Upper lobe of right lung (tissue), 1 donor: ENCODE measurements around the gene ERG. TPM values are rescaled to one million over a fixed set of nuclear protein-coding genes. Genes with fewer than 3 reads are reported as not detected.

ENCODE experiments used
- ATAC-seq: fragments of 200-7000 bp; cut with Tn5 transposase; one replicate; pipeline ENCODE4 v1.9.1; 2020; ENCODE audit warnings: mild to moderate bottlenecking, moderate library complexity
- DNase-seq: peaks from one replicate; pipeline ENCODE4 v3.0.0-alpha.2; 2020
- H3K27ac ChIP-seq: fragments of 200-600 bp; one replicate; pipeline ENCODE4 v1.8.0; 2022
- H3K27me3 ChIP-seq: fragments of 200-600 bp; one replicate; pipeline ENCODE4 v1.8.0; 2022; ENCODE audit warnings: mild to moderate bottlenecking
- H3K36me3 ChIP-seq: fragments of 200-600 bp; one replicate; pipeline ENCODE4 v1.8.0; 2022
- H3K4me1 ChIP-seq: fragments of 200-600 bp; one replicate; pipeline ENCODE4 v1.8.0; 2022
- H3K4me3 ChIP-seq: fragments of 200-600 bp; one replicate; pipeline ENCODE4 v1.8.0; 2022; ENCODE audit warnings: mild to moderate bottlenecking
- H3K9me3 ChIP-seq: fragments of 200-600 bp; one replicate; pipeline ENCODE4 v1.8.0; 2022
- CTCF ChIP-seq: fragments of 200-600 bp; IDR thresholded peaks from one replicate; pipeline ENCODE4 v1.8.0; 2022; ENCODE audit warnings: antibody characterized with exemption
- intact Hi-C: fragments of 100-400 bp; cut with DNase I; formaldehyde crosslinking; loops from one replicate; pipeline ENCODE4 v1.11.0; 2022
- total RNA-seq: library from RNA; stranded (reverse); fragmentation: NEBNext Ultra II Directional; extraction: Animal tissue kit (Norgen Biotek cat#: 25700); gene quantifications from one replicate; pipeline ENCODE4 v1.2.1, GENCODE V29; 2021
- donor health status: DM: no; HTN: yes; CAD: no; lungs with severe emphysema.

The ERG gene
- total RNA-seq, 1 donor from 2014 or later: 36.7 TPM

- no peak for ATAC-seq
- no peak overlapping the region for H3K4me3 ChIP-seq
- H3K4me1 ChIP-seq: no peaks in the 10 kb centered on the region
- no peak overlapping the region for H3K27ac ChIP-seq
- H3K27me3 ChIP-seq: no peaks in the 10 kb centered on the region
- no peak for DNase-seq
- H3K9me3 ChIP-seq: no peaks in the 10 kb centered on the region
- TF ChIP-seq CTCF: no peak
- H3K36me3 ChIP-seq: no peaks in the 10 kb centered on the region
- intact Hi-C loops: loop anchor here (5.0 kb wide), 1 partner anchor 196 kb away; no protein-coding TSS in a partner anchor
Measured at GRCh38 chr21:38358098-38358497, 140.2 kb downstream of the ERG start.

GRCh38 chr21:38356883-38357625 is 141.2 kb downstream of the ERG start:
- TF ChIP-seq CTCF: no peak
- Histone ChIP-seq H3K27ac (no peak overlapping the region), H3K9me3 (no peaks in the 10 kb centered on the region), H3K4me1 (peaks cover 5% of the 10 kb centered on the region), H3K36me3 (no peaks in the 10 kb centered on the region), H3K4me3 (no peak overlapping the region), H3K27me3 (no peaks in the 10 kb centered on the region)
- intact Hi-C loops: loop anchor here (5.0 kb wide), 1 partner anchor 195 kb away; no protein-coding TSS in a partner anchor
- no peak for ATAC-seq
- DNase-seq: no peak

- Histone ChIP-seq H3K27me3 (no peaks in the 10 kb centered on the region), H3K36me3 (no peaks in the 10 kb centered on the region), H3K4me1 (peaks cover 13% of the 10 kb centered on the region), H3K9me3 (no peaks in the 10 kb centered on the region), H3K4me3 (no peak overlapping the region), H3K27ac (no peak overlapping the region)
- TF ChIP-seq CTCF: peak; percentile 97
- intact Hi-C loops: loop anchor here (5.0 kb wide), 1 partner anchor 194 kb away; no protein-coding TSS in a partner anchor
- peak; percentile 90 for ATAC-seq
- peak; percentile 91 for DNase-seq
Measured at GRCh38 chr21:38355992-38356781, 142.1 kb downstream of the ERG start.

GRCh38 chr21:38355353-38355752 is 142.9 kb downstream of the ERG start:
- DNase-seq (no peak), ATAC-seq (no peak)
- H3K4me3 ChIP-seq: no peak overlapping the region
- peaks cover 14% of the 10 kb centered on the region for H3K4me1 ChIP-seq
- no peaks in the 10 kb centered on the region for H3K9me3 ChIP-seq
- H3K27ac ChIP-seq: no peak overlapping the region
- H3K27me3 ChIP-seq: no peaks in the 10 kb centered on the region
- no peak for TF ChIP-seq CTCF
- no peaks in the 10 kb centered on the region for H3K36me3 ChIP-seq
- intact Hi-C loops: loop anchor here (5.0 kb wide), 1 partner anchor 193 kb away; no protein-coding TSS in a partner anchor

GRCh38 chr21:38354746-38355145 is 143.5 kb downstream of the ERG start:
- Histone ChIP-seq H3K9me3 (no peaks in the 10 kb centered on the region), H3K4me1 (peaks cover 14% of the 10 kb centered on the region), H3K4me3 (no peak overlapping the region), H3K36me3 (no peaks in the 10 kb centered on the region), H3K27ac (no peak overlapping the region), H3K27me3 (no peaks in the 10 kb centered on the region)
- no peak for ATAC-seq
- no peak for TF ChIP-seq CTCF
- intact Hi-C loops: loop anchor here (5.0 kb wide), 2 partner anchors 137 to 192 kb away; no protein-coding TSS in a partner anchor
- no peak for DNase-seq
